Tibial nerve (tissue), 4 donors: Measurements from ENCODE around the gene AVL9. TPM values are rescaled to one million over a fixed set of nuclear protein-coding genes. Genes with fewer than 3 reads are reported as not detected.

Source experiments
- DNase-seq, 2 donors: peaks; one replicate each; pipeline ENCODE4 v3.0.0-alpha.2; 2019; ENCODE audit warnings: low spot score in 2 of 2
- H3K27ac ChIP-seq, 4 donors: fragments of 200-600 bp; sonication (generic) in 3 of 4; one replicate each; pipeline ENCODE4 v1.5.1; 2017 to 2019; ENCODE audit warnings: mild to moderate bottlenecking in 1 of 4
- H3K27me3 ChIP-seq, 2 donors: fragments of 200-600 bp; sonication (generic) in 1 of 2; one replicate each; pipeline versions ENCODE4 v1.5.1 to v1.6.0; 2017 to 2019
- H3K36me3 ChIP-seq, 3 donors: fragments of 200-600 bp; sonication (generic); one replicate each; pipeline ENCODE4 v1.5.1; 2018 to 2019
- H3K4me1 ChIP-seq, 4 donors: fragments of 200-600 bp; sonication (generic) in 3 of 4; one replicate each; pipeline ENCODE4 v1.5.1; 2017 to 2019
- H3K4me3 ChIP-seq, 4 donors: fragments of 200-600 bp; sonication (generic) in 3 of 4; one replicate each; pipeline ENCODE4 v1.5.1; 2017 to 2019; ENCODE audit warnings: mild to moderate bottlenecking in 1 of 4, moderate library complexity in 1 of 4
- H3K9me3 ChIP-seq, 4 donors: fragments of 200-600 bp; sonication (generic) in 3 of 4; one replicate each; pipeline ENCODE4 v1.5.1; 2017 to 2019
- CTCF ChIP-seq, 5 experiments: fragments of 200-600 bp in 3 of 5; fragments of 450-650 bp in 2 of 5; sonication (generic) in 3 of 5; IDR thresholded peaks; one replicate each; pipeline ENCODE4 v1.5.1; 2016 to 2019; ENCODE audit warnings: antibody characterized with exemption in 5 of 5, mild to moderate bottlenecking in 3 of 5, moderate library complexity in 2 of 5
- EP300 ChIP-seq, 2 donors: sonication (generic); formaldehyde crosslinking; IDR thresholded peaks; one replicate each; pipeline ENCODE4 v1.6.1; 2017; ENCODE audit warnings: antibody characterized with exemption in 2 of 2, mild to moderate bottlenecking in 1 of 2
- POLR2A ChIP-seq, 2 donors: fragments of 450-650 bp; IDR thresholded peaks; one replicate each; pipeline ENCODE4 v1.6.1; 2017; ENCODE audit warnings: antibody characterized with exemption in 2 of 2, mild to moderate bottlenecking in 2 of 2, moderate library complexity in 2 of 2
- WGBS, 2 donors: methylation state at CpG; one replicate each; pipeline ENCODE4 v1.1.5; 2018; 5-methylcytosine and 5-hydroxymethylcytosine counted together
- total RNA-seq, 4 donors: library from RNA; depleted of rRNA; stranded (reverse); fragments of >200 nt; gene quantifications; one replicate each; pipeline ENCODE4 v1.1.0, GENCODE V29; 2016

AVL9 gene
- total RNA-seq, 4 donors from 2014 or later, result 19.4 to 36.1 (median 31.5) TPM

- H3K4me1 ChIP-seq, result no peaks in the 10 kb centered on the region
- WGBS, 2 donors, result 28 to 29% methylated on average over 1 of the region's 1 CpG
- no peak for TF ChIP-seq POLR2A (IDR thresholded peaks at IDR 0.05)
- TF ChIP-seq EP300 (IDR thresholded peaks at IDR 0.05), result no peak
- no peak for TF ChIP-seq CTCF (IDR thresholded peaks at IDR 0.05)
- H3K27ac ChIP-seq, result no peak overlapping the region
- no peak overlapping the region for H3K4me3 ChIP-seq
- no peaks in the 10 kb centered on the region for H3K9me3 ChIP-seq
- DNase-seq, result no peak
- H3K36me3 ChIP-seq, result peaks cover 0 to 18% (median 0%) of the 10 kb centered on the region in 3 donors
- H3K27me3 ChIP-seq, result no peaks in the 10 kb centered on the region
Measured at GRCh38 chr7:32481176-32481575, 14.1 kb upstream of the AVL9 start.

- no peak for TF ChIP-seq CTCF (IDR thresholded peaks at IDR 0.05)
- no peak for TF ChIP-seq EP300 (IDR thresholded peaks at IDR 0.05)
- TF ChIP-seq POLR2A (IDR thresholded peaks at IDR 0.05), result no peak
- DNase-seq, result no peak
- Histone ChIP-seq H3K4me1 (no peaks in the 10 kb centered on the region), H3K4me3 (no peak overlapping the region), H3K27me3 (no peaks in the 10 kb centered on the region), H3K36me3 (peaks cover 0 to 25% (median 0%) of the 10 kb centered on the region in 3 donors), H3K9me3 (no peaks in the 10 kb centered on the region), H3K27ac (no peak overlapping the region)
- WGBS, 2 donors, result 39 to 49% methylated on average over 3 of the region's 3 CpGs
Measured at GRCh38 chr7:32481921-32482320, 13.4 kb upstream of the AVL9 start.

- Histone ChIP-seq H3K9me3 (no peaks in the 10 kb centered on the region), H3K36me3 (peaks cover 0 to 28% (median 0%) of the 10 kb centered on the region in 3 donors), H3K4me1 (peaks cover 0 to 28% (median 6%) of the 10 kb centered on the region in 4 donors), H3K4me3 (peak overlapping the region; percentile 49 to 89 (median 64)), H3K27me3 (no peaks in the 10 kb centered on the region), H3K27ac (peak overlapping the region; percentile 79 to 93 (median 85))
- WGBS, 2 donors, result 1% methylated on average over 9 of the region's 9 CpGs
- no peak for DNase-seq
- TF ChIP-seq CTCF (IDR thresholded peaks at IDR 0.05) (no peak), EP300 (IDR thresholded peaks at IDR 0.05) (no peak), POLR2A (IDR thresholded peaks at IDR 0.05) (no peak)
Measured at GRCh38 chr7:32489788-32490126, 5.5 kb upstream of the AVL9 start.

GRCh38 chr7:32490127-32490796 lies 5.0 kb upstream of the AVL9 start, which contains the start of gene LSM5:
Gene LSM5 (minus strand): TSS chr7:32490380. CDS start chr7:32490365, 15 bp downstream.
- Histone ChIP-seq H3K4me1 (peaks cover 0 to 28% (median 6%) of the 10 kb centered on the region in 4 donors), H3K36me3 (peaks cover 0 to 23% (median 0%) of the 10 kb centered on the region in 3 donors), H3K27me3 (no peaks in the 10 kb centered on the region), H3K9me3 (no peaks in the 10 kb centered on the region), H3K27ac (peak within 1 kb of the TSS; percentile 79 to 93 (median 85)), H3K4me3 (peak within 1 kb of the TSS; percentile 49 to 89 (median 64))
- peak in 1 of 2 donors; percentile 30 for TF ChIP-seq POLR2A (IDR thresholded peaks at IDR 0.05)
- peak in 1 of 2 donors; percentile 95 for TF ChIP-seq EP300 (IDR thresholded peaks at IDR 0.05)
- TF ChIP-seq CTCF (IDR thresholded peaks at IDR 0.05), result no peak
- peak; percentile 82 to 86 for DNase-seq
- 0 to 1% methylated on average over 37 to 38 of the region's 38 CpGs for WGBS, 2 donors

GRCh38 chr7:32494946-32495297 lies 367 bp upstream of the AVL9 start:
- Histone ChIP-seq H3K4me3 (peak overlapping the region; percentile 50 to 95 (median 93)), H3K36me3 (peaks cover 0 to 10% (median 0%) of the 10 kb centered on the region in 3 donors), H3K4me1 (peaks cover 0 to 28% (median 15%) of the 10 kb centered on the region in 4 donors), H3K27ac (peak overlapping the region; percentile 82 to 97 (median 94)), H3K9me3 (peaks cover 0 to 3% (median 0%) of the 10 kb centered on the region in 4 donors), H3K27me3 (no peaks in the 10 kb centered on the region)
- no peak for TF ChIP-seq EP300 (IDR thresholded peaks at IDR 0.05)
- no peak for TF ChIP-seq POLR2A (IDR thresholded peaks at IDR 0.05)
- no peak for TF ChIP-seq CTCF (IDR thresholded peaks at IDR 0.05)
- 0% methylated on average over 13 to 14 of the region's 14 CpGs for WGBS, 2 donors
- peak in 1 of 2 donors; percentile 10 for DNase-seq
